SK-N-SH (cell line): ENCODE data around the gene ABLIM2. TPM values are rescaled to one million over a fixed set of nuclear protein-coding genes. Genes with fewer than 3 reads are reported as not detected.

Experiments used
- CTCF ChIA-PET: fragments of 300-600, 350-600 bp; formaldehyde crosslinking; extraction: SDS; loops from one replicate; lab custom pipeline; 2021; lab: Yijun Ruan, JAX
- POLR2A ChIA-PET: fragments of 350-600 bp; sonication (Branson Sonifier 250); formaldehyde crosslinking; extraction: SDS; loops from one replicate; lab custom pipeline; 2020; ENCODE audit warnings: antibody characterized with exemption, inconsistent platforms; lab: Yijun Ruan, JAX
- DNase-seq: peaks from one replicate; pipeline ENCODE4 v3.0.0; 2012
- H2AFZ ChIP-seq: fragments of 200-600 bp; sonication (generic); 2 replicates; pipeline ENCODE4 v1.8.1; 2016; ENCODE audit warnings: antibody characterized with exemption, mild to moderate bottlenecking, low read depth
- H3F3A ChIP-seq: fragments of 200-600 bp; sonication (generic); replicated peaks from 2 replicates; pipeline ENCODE3; 2016; ENCODE audit warnings: antibody characterized with exemption, mild to moderate bottlenecking; ENCODE audit not compliant: insufficient read depth
- H3K27ac ChIP-seq, 2 experiments: fragments of 200-500 bp in 1 of 2; fragments of 200-600 bp in 1 of 2; sonication (Bioruptor generic) in 1 of 2; sonication (generic), shearing (Covaris generic) in 1 of 2; 2 replicates each; pipeline versions ENCODE4 v1.5.1 to v1.6.1; 2014 to 2016; ENCODE audit warnings: low read depth in 2 of 2, inconsistent platforms in 1 of 2, low read length in 1 of 2, mild to moderate bottlenecking in 1 of 2, mixed read lengths in 1 of 2
- H3K27me3 ChIP-seq: fragments of 200-600 bp; sonication (generic), shearing (Covaris generic); 2 replicates; pipeline ENCODE4 v1.6.1; 2016; ENCODE audit warnings: mixed run types; ENCODE audit not compliant: insufficient read depth
- H3K36me3 ChIP-seq, 2 experiments: fragments of 200-500 bp in 1 of 2; fragments of 200-600 bp in 1 of 2; sonication (Bioruptor generic) in 1 of 2; sonication (generic) in 1 of 2; replicated peaks in 1 of 2; 2 replicates each; pipeline versions ENCODE3 to v1.5.1; 2014 to 2016; ENCODE audit warnings: low read length in 1 of 2, mild to moderate bottlenecking in 1 of 2; ENCODE audit not compliant: insufficient read depth in 2 of 2, control insufficient read depth in 1 of 2
- H3K4me1 ChIP-seq, 2 experiments: fragments of 200-500 bp in 1 of 2; fragments of 200-600 bp in 1 of 2; sonication (Bioruptor generic) in 1 of 2; sonication (generic), shearing (Covaris generic) in 1 of 2; 2 replicates each; pipeline versions ENCODE4 v1.5.1 to v1.6.1; 2014 to 2016; ENCODE audit warnings: low read depth in 1 of 2, low read length in 1 of 2, mixed run types in 1 of 2; ENCODE audit not compliant: insufficient read depth in 2 of 2, control insufficient read depth in 1 of 2
- H3K4me2 ChIP-seq: fragments of 200-600 bp; sonication (generic), shearing (Covaris generic); 2 replicates; pipeline ENCODE4 v1.6.1; 2017; ENCODE audit warnings: mixed run types
- H3K4me3 ChIP-seq, 2 experiments: fragments of 200-500 bp in 1 of 2; fragments of 200-600 bp in 1 of 2; sonication (Bioruptor generic) in 1 of 2; sonication (generic), shearing (Covaris generic) in 1 of 2; 2 replicates each; pipeline versions ENCODE4 v1.5.1 to v1.8.1; 2014 to 2016; ENCODE audit warnings: low read depth in 2 of 2, inconsistent platforms in 1 of 2, low read length in 1 of 2, mild to moderate bottlenecking in 1 of 2, mixed read lengths in 1 of 2, moderate library complexity in 1 of 2
- H3K79me2 ChIP-seq: fragments of 200-600 bp; sonication (generic); 2 replicates; pipeline ENCODE4 v1.8.1; 2017; ENCODE audit warnings: mild to moderate bottlenecking; ENCODE audit not compliant: insufficient read depth
- H3K9ac ChIP-seq: fragments of 200-600 bp; sonication (generic); 2 replicates; pipeline ENCODE4 v1.6.1; 2017; ENCODE audit warnings: mixed run types
- H3K9me2 ChIP-seq: fragments of 200-600 bp; sonication (generic); 2 replicates; pipeline ENCODE4 v1.6.1; 2017; ENCODE audit warnings: mixed run types
- H3K9me3 ChIP-seq: fragments of 200-600 bp; sonication (generic); 2 replicates; pipeline ENCODE4 v1.6.1; 2017; ENCODE audit warnings: mixed run types, mild to moderate bottlenecking, moderate library complexity
- H4K20me1 ChIP-seq: fragments of 200-600 bp; sonication (generic); 2 replicates; pipeline ENCODE4 v1.6.1; 2017; ENCODE audit warnings: mild to moderate bottlenecking, mixed run types; ENCODE audit not compliant: insufficient read depth
- CHD2 ChIP-seq: fragments of 150-350 bp; IDR thresholded peaks from 2 replicates; pipeline ENCODE4 v1.6.1; 2018; ENCODE audit warnings: low read length; ENCODE audit not compliant: partially characterized antibody
- ELF1 ChIP-seq: IDR thresholded peaks from 2 replicates; pipeline ENCODE4 v1.4.0; 2012
- FOXM1 ChIP-seq: IDR thresholded peaks from 2 replicates; pipeline ENCODE4 v1.4.0; 2012; ENCODE audit warnings: low read depth, mild to moderate bottlenecking
- GABPA ChIP-seq: IDR thresholded peaks from 2 replicates; pipeline ENCODE4 v1.4.0; 2012; ENCODE audit warnings: low read depth, mild to moderate bottlenecking
- MEF2A ChIP-seq: IDR thresholded peaks from 2 replicates; pipeline ENCODE4 v1.4.0; 2012; ENCODE audit warnings: low read depth, borderline replicate concordance
- NRF1 ChIP-seq: IDR thresholded peaks from 2 replicates; pipeline ENCODE4 v1.6.1; 2012; ENCODE audit warnings: low read depth, mild to moderate bottlenecking, low read length
- RCOR1 ChIP-seq: fragments of 150-350 bp; IDR thresholded peaks from 2 replicates; pipeline ENCODE4 v1.6.1; 2017; ENCODE audit warnings: antibody characterized with exemption, low read length
- SIN3A ChIP-seq: IDR thresholded peaks from 2 replicates; pipeline ENCODE4 v1.6.1; 2012; ENCODE audit warnings: low read depth, mild to moderate bottlenecking, low read length, moderate library complexity, borderline replicate concordance
- SMC3 ChIP-seq: IDR thresholded peaks from 2 replicates; pipeline ENCODE4 v1.6.1; 2012; ENCODE audit warnings: low read depth, low read length, improper control_type of control experiment
- TAF1 ChIP-seq: IDR thresholded peaks from 2 replicates; pipeline ENCODE4 v1.6.1; 2012; ENCODE audit warnings: low read depth, mild to moderate bottlenecking, low read length, moderate library complexity, borderline replicate concordance
- TCF12 ChIP-seq: IDR thresholded peaks from 2 replicates; pipeline ENCODE4 v1.4.0; 2012
- YY1 ChIP-seq: IDR thresholded peaks from 2 replicates; pipeline ENCODE4 v1.4.0; 2012; ENCODE audit warnings: low read depth, mild to moderate bottlenecking
- WGBS: methylation state at CpG from one replicate; pipeline ENCODE4 v1.1.6; 2017; ENCODE audit warnings: low lambda C conversion rate; 5-methylcytosine and 5-hydroxymethylcytosine counted together
- polyA plus RNA-seq, 3 experiments: library from polyadenylated mRNA; depleted of rRNA; stranded (reverse); fragments of >200 nt; gene quantifications; 2 replicates each; pipeline ENCODE4 v1.2.3, GENCODE V29; 2012
- TF ChIP-seq, protein P1 (sequence below): IDR thresholded peaks from 2 replicates; pipeline ENCODE4 v1.4.0; 2012; ENCODE audit warnings: low read depth

Gene ABLIM2
- polyA plus RNA-seq, 1 of the 3 experiments (the other 2 are of a cell fraction) = 0.53 TPM

DNA sequence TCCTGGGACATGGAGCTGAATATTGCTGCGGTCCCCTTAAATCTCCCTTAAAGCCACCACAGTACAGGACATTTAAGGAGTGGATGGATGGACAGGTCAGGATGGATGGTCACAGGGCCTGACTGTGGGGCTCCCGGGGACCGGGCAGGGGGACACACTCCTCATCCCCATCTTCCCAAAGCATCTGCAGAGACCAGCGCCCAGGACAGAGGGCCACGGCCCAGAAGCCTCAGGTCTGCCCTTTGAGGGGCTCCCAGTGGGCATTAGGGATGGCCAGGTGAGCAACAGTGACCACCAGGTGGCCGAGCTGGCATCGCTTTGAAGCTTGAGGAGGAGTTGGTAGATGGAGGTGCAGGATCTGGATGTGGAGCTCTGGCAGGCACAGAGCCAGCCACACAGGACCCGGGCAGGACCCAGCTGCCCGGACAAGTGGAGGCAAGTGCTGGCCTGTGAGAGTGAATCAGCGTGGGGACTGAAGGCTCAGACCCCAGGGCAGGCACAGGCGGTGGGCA is 51.4 kb downstream of the ABLIM2 start:
- H3K27ac ChIP-seq = no peak overlapping the region
- H3F3A ChIP-seq = no peaks in the 10 kb centered on the region
- no peaks in the 10 kb centered on the region for H4K20me1 ChIP-seq
- no peaks in the 10 kb centered on the region for H3K9me3 ChIP-seq
- H2AFZ ChIP-seq = no peak overlapping the region
- no peaks in the 10 kb centered on the region; a peak in 1 of 4 replicates for H3K4me1 ChIP-seq
- CTCF ChIA-PET = interaction anchor here (0.6 to 1.3 kb wide), 2 partner anchors 8 to 337 kb away, joined by 3 to 4 read pairs; no protein-coding TSS in a partner anchor
- H3K9me2 ChIP-seq = no peaks in the 10 kb centered on the region
- H3K79me2 ChIP-seq = no peaks in the 10 kb centered on the region
- no peak for TF ChIP-seq FOXM1
- TF ChIP-seq, protein P1, sequence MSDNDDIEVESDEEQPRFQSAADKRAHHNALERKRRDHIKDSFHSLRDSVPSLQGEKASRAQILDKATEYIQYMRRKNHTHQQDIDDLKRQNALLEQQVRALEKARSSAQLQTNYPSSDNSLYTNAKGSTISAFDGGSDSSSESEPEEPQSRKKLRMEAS = no peak
- TF ChIP-seq RCOR1 = no peak
- TF ChIP-seq ELF1 = no peak
- no peak for TF ChIP-seq NRF1
- no peak for TF ChIP-seq SMC3
- TF ChIP-seq GABPA = no peak
- 62% methylated on average over 11 of the region's 11 CpGs for WGBS
- no peak overlapping the region for H3K4me2 ChIP-seq
- no peak overlapping the region for H3K9ac ChIP-seq
- no peak for DNase-seq
- H3K27me3 ChIP-seq = no peaks in the 10 kb centered on the region; the same call in 1 of the 2 replicates
- no peaks in the 10 kb centered on the region for H3K36me3 ChIP-seq
- no peak overlapping the region for H3K4me3 ChIP-seq
- POLR2A ChIA-PET = interaction anchor here (0.6 kb wide), 1 partner anchor 91 kb away, joined by 3 read pairs; no protein-coding TSS in a partner anchor

DNA sequence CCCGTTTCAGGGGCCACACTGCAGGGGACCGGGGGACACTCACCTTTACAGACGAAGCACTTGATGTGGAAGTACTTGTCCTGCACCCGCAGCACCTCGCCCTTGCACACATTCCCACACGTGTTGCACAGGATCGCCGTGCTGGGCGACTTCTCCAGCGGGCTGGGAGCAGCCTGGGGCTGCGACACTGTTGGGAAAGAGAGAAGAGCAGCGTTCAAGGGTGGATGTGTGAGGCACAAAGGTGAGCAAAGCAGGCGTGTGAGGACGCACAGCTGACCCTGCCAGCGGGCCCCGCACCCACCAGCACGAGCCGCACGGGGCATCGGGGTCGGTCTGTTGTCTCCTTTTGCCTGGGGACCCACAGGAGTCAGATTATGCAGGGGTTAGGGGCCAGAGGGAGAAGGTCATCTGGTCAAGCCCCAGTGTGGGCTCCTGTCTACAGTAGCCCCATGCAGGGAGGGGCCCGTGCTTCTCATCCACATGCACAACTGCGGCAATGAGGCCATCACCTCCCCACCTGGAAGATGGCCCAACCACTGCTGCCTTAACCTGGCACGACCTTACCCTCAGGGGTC is 52.1 kb downstream of the ABLIM2 start:
- H3K27ac ChIP-seq = no peak overlapping the region
- ChIA-PET CTCF (no interaction called here), POLR2A (interaction anchor here (0.6 kb wide), 1 partner anchor 91 kb away, joined by 3 read pairs; no protein-coding TSS in a partner anchor)
- H3K4me3 ChIP-seq = no peak overlapping the region
- DNase-seq = no peak
- H3K4me1 ChIP-seq = no peaks in the 10 kb centered on the region; a peak in 1 of 4 replicates
- H3K4me2 ChIP-seq = no peak overlapping the region
- no peaks in the 10 kb centered on the region for H3K9me3 ChIP-seq
- no peaks in the 10 kb centered on the region for H3K79me2 ChIP-seq
- H3K9me2 ChIP-seq = no peaks in the 10 kb centered on the region
- no peaks in the 10 kb centered on the region; the same call in 1 of the 2 replicates for H3K27me3 ChIP-seq
- no peak overlapping the region for H3K9ac ChIP-seq
- no peaks in the 10 kb centered on the region for H4K20me1 ChIP-seq
- WGBS = 77% methylated on average over 21 of the region's 24 CpGs
- no peak for TF ChIP-seq YY1
- TF ChIP-seq TCF12 = no peak
- TF ChIP-seq ELF1 = no peak
- H2AFZ ChIP-seq = no peak overlapping the region
- H3F3A ChIP-seq = no peaks in the 10 kb centered on the region
- no peaks in the 10 kb centered on the region for H3K36me3 ChIP-seq

DNA sequence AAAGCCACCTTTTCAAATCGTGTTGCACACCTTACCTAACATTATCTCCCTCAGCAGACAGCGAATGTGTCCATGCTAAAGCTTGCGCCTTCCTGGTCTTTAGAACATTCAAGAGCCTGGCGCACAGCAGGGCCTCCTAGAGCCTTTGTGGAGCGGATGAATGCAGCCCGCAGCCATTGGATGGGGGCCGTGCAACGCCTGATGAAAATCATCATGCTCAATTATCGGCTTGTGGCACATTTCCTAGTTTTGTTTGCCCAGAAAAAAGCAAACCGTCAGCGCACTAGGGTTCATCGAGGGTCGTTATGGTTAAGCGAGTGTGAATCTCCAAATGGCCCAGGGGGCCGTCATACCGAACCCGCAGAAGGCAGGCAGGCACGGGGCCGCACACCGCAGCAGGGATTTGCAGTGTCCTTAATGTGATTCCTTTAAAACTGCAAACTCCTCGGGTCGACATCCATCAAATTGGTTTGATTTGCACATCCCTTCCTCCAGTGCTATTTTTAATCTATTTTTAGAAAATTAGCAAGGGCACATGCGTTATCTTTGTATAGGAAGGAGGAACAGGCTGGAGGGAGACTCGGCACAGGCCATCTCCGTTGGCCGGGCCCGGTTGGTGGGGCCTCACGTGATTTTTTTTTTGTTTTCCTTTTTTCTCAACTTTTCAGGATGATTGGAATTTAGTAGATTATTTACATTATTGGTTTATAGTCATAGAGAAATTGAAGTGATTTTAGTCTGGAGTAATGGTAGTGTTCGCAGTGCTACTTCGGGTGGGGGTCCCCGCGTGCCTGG is 53.1 kb downstream of the ABLIM2 start:
- no peaks in the 10 kb centered on the region for H3K9me3 ChIP-seq
- no peaks in the 10 kb centered on the region; a peak in 1 of 4 replicates for H3K4me1 ChIP-seq
- 71% methylated on average over 31 of the region's 32 CpGs for WGBS
- no peaks in the 10 kb centered on the region for H4K20me1 ChIP-seq
- no peak overlapping the region for H3K27ac ChIP-seq
- no peaks in the 10 kb centered on the region for H3K79me2 ChIP-seq
- no peaks in the 10 kb centered on the region; the same call in 1 of the 2 replicates for H3K27me3 ChIP-seq
- CTCF ChIA-PET = no interaction called here
- no peaks in the 10 kb centered on the region for H3F3A ChIP-seq
- H3K36me3 ChIP-seq = no peaks in the 10 kb centered on the region
- POLR2A ChIA-PET = no interaction called here
- TF ChIP-seq SIN3A (no peak), MEF2A (no peak), YY1 (no peak), CHD2 (no peak), NRF1 (no peak), TAF1 (no peak)
- TF ChIP-seq, all 33 proteins: peak for 0
- no peak overlapping the region for H3K9ac ChIP-seq
- no peaks in the 10 kb centered on the region for H3K9me2 ChIP-seq
- no peak for DNase-seq
- no peak overlapping the region for H3K4me2 ChIP-seq
- no peak overlapping the region for H3K4me3 ChIP-seq
- H2AFZ ChIP-seq = no peak overlapping the region
